CD4-positive, alpha-beta T cell (primary cell): Measurements from ENCODE around the gene SRP9. TPM values are rescaled to one million over a fixed set of nuclear protein-coding genes. Genes with fewer than 3 reads are reported as not detected.

ENCODE experiments used
- ATAC-seq: fragments of 200-7000 bp; cut with Tn5 transposase; one replicate; pipeline ENCODE4 v1.10.0; 2022; ENCODE audit warnings: mild to moderate bottlenecking; ENCODE audit not compliant: poor library complexity
- CTCF ChIA-PET: fragments of 350-600 bp; sonication (Branson Sonifier 250); formaldehyde crosslinking; loops from one replicate; lab custom pipeline; 2021; ENCODE audit warnings: antibody characterized with exemption, inconsistent platforms; lab: Charles Lee
- POLR2A ChIA-PET: fragments of 350-600 bp; sonication (Branson Sonifier 250); formaldehyde crosslinking; loops from one replicate; lab custom pipeline; 2021; ENCODE audit warnings: antibody characterized with exemption, inconsistent platforms; lab: Charles Lee
- DNase-seq, 14 experiments: peaks; one replicate each; pipeline ENCODE4 v3.0.0-alpha.2; 2013 to 2020; ENCODE audit warnings: mixed read lengths in 2 of 14
- H3K27ac ChIP-seq, 2 donors: one replicate each; pipeline versions ENCODE4 v1.5.1 to v1.7.0; 2013; ENCODE audit warnings: low read length in 2 of 2, low read depth in 1 of 2, mild to moderate bottlenecking in 1 of 2
- H3K27me3 ChIP-seq, 2 experiments: 1 replicate in 1 of 2; 2 replicates in 1 of 2; pipeline versions ENCODE4 v1.6.1 to v1.7.0; 2013; ENCODE audit warnings: low read length in 2 of 2, control low read depth in 1 of 2, mild to moderate bottlenecking in 1 of 2, moderate library complexity in 1 of 2; ENCODE audit not compliant: insufficient read depth in 2 of 2, control insufficient read depth in 1 of 2
- H3K36me3 ChIP-seq: one replicate; pipeline ENCODE4 v1.6.1; 2013; ENCODE audit warnings: low read length, control low read depth; ENCODE audit not compliant: insufficient read depth
- H3K4me1 ChIP-seq: one replicate; pipeline ENCODE4 v1.6.1; 2013; ENCODE audit warnings: low read length, control low read depth; ENCODE audit not compliant: insufficient read depth
- H3K4me3 ChIP-seq: one replicate; pipeline ENCODE4 v1.5.1; 2013; ENCODE audit warnings: mild to moderate bottlenecking, low read length, moderate library complexity
- H3K9me3 ChIP-seq, 2 experiments: 1 replicate in 1 of 2; 2 replicates in 1 of 2; pipeline versions ENCODE4 v1.6.1 to v1.7.0; 2013; ENCODE audit warnings: low read length in 2 of 2, mild to moderate bottlenecking in 2 of 2, control low read depth in 1 of 2, moderate library complexity in 1 of 2; ENCODE audit not compliant: control insufficient read depth in 1 of 2, insufficient read depth in 1 of 2
- H3K27ac Mint-ChIP-seq: one replicate; pipeline ENCODE4 v1.8.0; 2020; ENCODE audit warnings: mixed read lengths
- H3K27me3 Mint-ChIP-seq: one replicate; pipeline ENCODE4 v1.8.0; 2021; ENCODE audit warnings: mixed read lengths
- H3K36me3 Mint-ChIP-seq: one replicate; pipeline ENCODE4 v1.8.0; 2021; ENCODE audit warnings: low read depth, mixed read lengths
- H3K4me1 Mint-ChIP-seq: one replicate; pipeline ENCODE4 v1.8.0; 2021; ENCODE audit warnings: low read depth, mixed read lengths
- H3K4me3 Mint-ChIP-seq: one replicate; pipeline ENCODE4 v1.8.0; 2020; ENCODE audit warnings: mild to moderate bottlenecking, mixed read lengths
- H3K9me3 Mint-ChIP-seq: one replicate; pipeline ENCODE4 v1.8.0; 2020; ENCODE audit warnings: mixed read lengths
- intact Hi-C, 2 experiments: fragments of 100-400 bp; cut with DNase I in 1 of 2; cut with micrococcal nuclease in 1 of 2; formaldehyde crosslinking; loops; one replicate each; pipeline versions ENCODE4 v1.15.1 to v1.9.0; 2023 to 2025; cut with DNase I, micrococcal nuclease
- total RNA-seq, 174 experiments: library from RNA in 2 of 174; stranded (reverse) in 2 of 174; gene quantifications; one replicate each; pipeline ENCODE4 v1.2.3 and lab custom pipeline; 2021 to 2026
- TF ChIP-seq, protein P1 (sequence below): fragments of 200-600 bp; IDR thresholded peaks from one replicate; pipeline ENCODE4 v1.8.0; 2022; ENCODE audit warnings: antibody characterized with exemption, mild to moderate bottlenecking

Gene SRP9
- total RNA-seq, 2 experiments from 2014 or later, result 63.7 to 69.8 TPM

GRCh38 chr1:225750420-225750819 is 27.2 kb upstream of the SRP9 start:
- Mint-ChIP-seq H3K4me3 (no peak overlapping the region), H3K9me3 (no peaks in the 10 kb centered on the region), H3K27me3 (no peaks in the 10 kb centered on the region), H3K4me1 (no peaks in the 10 kb centered on the region), H3K36me3 (no peaks in the 10 kb centered on the region), H3K27ac (no peak overlapping the region)
- TF ChIP-seq, protein P1, sequence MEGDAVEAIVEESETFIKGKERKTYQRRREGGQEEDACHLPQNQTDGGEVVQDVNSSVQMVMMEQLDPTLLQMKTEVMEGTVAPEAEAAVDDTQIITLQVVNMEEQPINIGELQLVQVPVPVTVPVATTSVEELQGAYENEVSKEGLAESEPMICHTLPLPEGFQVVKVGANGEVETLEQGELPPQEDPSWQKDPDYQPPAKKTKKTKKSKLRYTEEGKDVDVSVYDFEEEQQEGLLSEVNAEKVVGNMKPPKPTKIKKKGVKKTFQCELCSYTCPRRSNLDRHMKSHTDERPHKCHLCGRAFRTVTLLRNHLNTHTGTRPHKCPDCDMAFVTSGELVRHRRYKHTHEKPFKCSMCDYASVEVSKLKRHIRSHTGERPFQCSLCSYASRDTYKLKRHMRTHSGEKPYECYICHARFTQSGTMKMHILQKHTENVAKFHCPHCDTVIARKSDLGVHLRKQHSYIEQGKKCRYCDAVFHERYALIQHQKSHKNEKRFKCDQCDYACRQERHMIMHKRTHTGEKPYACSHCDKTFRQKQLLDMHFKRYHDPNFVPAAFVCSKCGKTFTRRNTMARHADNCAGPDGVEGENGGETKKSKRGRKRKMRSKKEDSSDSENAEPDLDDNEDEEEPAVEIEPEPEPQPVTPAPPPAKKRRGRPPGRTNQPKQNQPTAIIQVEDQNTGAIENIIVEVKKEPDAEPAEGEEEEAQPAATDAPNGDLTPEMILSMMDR, result no peak
- H3K36me3 ChIP-seq, result no peaks in the 10 kb centered on the region
- CTCF ChIA-PET, result interaction anchor here (1.2 kb wide), 1 partner anchor 27 kb away, joined by 3 read pairs; the partner anchor contains the start of gene SRP9
- intact Hi-C loops, result no loop called here
- DNase-seq (no peak), ATAC-seq (no peak)
- no peaks in the 10 kb centered on the region for H3K27me3 ChIP-seq
- H3K4me3 ChIP-seq, result no peak overlapping the region
- no peak overlapping the region for H3K27ac ChIP-seq
- POLR2A ChIA-PET, result no interaction called here
- no peaks in the 10 kb centered on the region for H3K9me3 ChIP-seq
- H3K4me1 ChIP-seq, result no peaks in the 10 kb centered on the region

DNA sequence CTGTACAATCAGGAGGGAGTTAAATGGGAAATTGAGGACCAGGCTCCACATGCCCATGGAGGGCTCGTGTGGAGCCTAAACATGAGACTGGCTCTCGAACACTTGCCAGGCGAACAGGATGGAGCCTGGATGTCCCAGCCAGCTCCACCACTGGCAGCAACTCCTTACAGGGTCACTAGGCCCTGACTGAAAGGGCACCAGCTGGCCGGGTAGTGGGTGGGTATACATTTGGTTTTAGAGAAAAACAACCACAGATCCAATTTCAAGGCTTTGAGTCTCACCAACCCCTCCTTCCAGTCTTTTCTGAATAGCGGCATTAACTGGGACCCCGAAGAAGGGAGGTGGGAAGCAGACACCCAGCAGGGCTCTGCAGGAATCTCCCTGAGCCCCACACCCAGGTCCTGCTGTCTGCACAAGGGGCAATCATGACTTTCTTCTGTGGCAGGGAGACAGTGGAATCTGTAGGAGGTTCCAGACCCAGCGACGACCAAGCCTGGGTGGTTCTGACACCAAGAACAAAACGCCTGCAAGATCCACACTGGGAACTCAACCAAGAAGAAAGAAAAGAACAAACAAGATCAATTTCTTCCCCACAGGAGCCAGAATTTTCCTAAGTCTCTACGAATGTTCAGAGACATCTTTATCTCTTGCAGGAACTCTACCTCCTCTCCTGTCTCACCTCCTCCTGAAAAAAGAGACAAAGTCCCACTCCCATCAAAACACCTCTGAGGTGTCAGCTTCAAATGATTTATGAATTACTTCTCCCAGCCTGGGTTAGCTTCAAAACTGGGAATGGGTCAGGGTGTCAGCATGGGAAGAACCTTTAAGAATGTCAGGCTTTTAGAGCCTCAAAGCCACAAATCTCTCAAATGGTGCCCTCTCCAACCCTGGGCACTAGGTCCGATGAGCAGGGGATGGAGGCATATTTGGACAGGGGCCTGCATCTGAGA is 26.5 kb upstream of the SRP9 start:
- POLR2A ChIA-PET, result interaction anchor here (1.2 kb wide), 1 partner anchor 26 kb away, joined by 3 read pairs; the partner anchor contains the start of gene SRP9
- CTCF ChIA-PET, result interaction anchor here (1.2 kb wide), 1 partner anchor 26 kb away, joined by 3 read pairs; the partner anchor contains the start of gene SRP9
- no peak overlapping the region for H3K4me3 ChIP-seq
- Mint-ChIP-seq H3K27ac (no peak overlapping the region), H3K4me1 (no peaks in the 10 kb centered on the region), H3K9me3 (no peaks in the 10 kb centered on the region), H3K36me3 (no peaks in the 10 kb centered on the region), H3K4me3 (no peak overlapping the region), H3K27me3 (no peaks in the 10 kb centered on the region)
- H3K27me3 ChIP-seq, result no peaks in the 10 kb centered on the region
- ATAC-seq, result no peak
- no peak for DNase-seq
- no peaks in the 10 kb centered on the region for H3K36me3 ChIP-seq
- TF ChIP-seq, protein P1, result no peak
- intact Hi-C loops, result no loop called here
- H3K27ac ChIP-seq, result no peak overlapping the region
- no peaks in the 10 kb centered on the region for H3K4me1 ChIP-seq
- H3K9me3 ChIP-seq, result no peaks in the 10 kb centered on the region

DNA sequence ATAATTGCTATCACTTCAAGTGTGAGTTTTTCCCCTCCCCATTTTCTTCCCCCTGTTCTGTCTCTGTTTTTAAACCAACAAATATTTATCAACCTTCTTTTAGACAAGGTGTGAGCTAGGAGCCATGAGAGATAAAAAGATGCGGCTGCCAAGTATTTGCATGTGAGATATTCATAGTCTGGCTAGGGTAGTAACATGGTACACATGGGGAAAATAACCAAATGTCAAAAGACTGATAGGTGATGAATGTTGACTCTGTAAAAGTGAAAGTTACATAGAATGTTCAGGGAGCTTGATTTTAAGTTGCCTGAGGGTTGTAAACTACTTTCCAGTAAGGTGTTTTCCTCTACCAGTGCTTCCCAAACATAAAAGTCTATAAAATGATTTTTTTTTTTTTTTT is 25.4 kb upstream of the SRP9 start:
- Histone ChIP-seq H3K27ac (no peak overlapping the region), H3K4me3 (no peak overlapping the region), H3K9me3 (no peaks in the 10 kb centered on the region), H3K27me3 (no peaks in the 10 kb centered on the region), H3K4me1 (no peaks in the 10 kb centered on the region), H3K36me3 (no peaks in the 10 kb centered on the region)
- ChIA-PET POLR2A (interaction anchor here (1.2 kb wide), 1 partner anchor 25 kb away, joined by 3 read pairs; the partner anchor contains the start of gene SRP9), CTCF (interaction anchor here (0.7 kb wide), 2 partner anchors 21 to 26 kb away, joined by 3 read pairs; partner anchors contain the start of gene SRP9)
- Mint-ChIP-seq H3K4me3 (no peak overlapping the region), H3K36me3 (no peaks in the 10 kb centered on the region), H3K27me3 (no peaks in the 10 kb centered on the region), H3K27ac (no peak overlapping the region), H3K4me1 (no peaks in the 10 kb centered on the region), H3K9me3 (no peaks in the 10 kb centered on the region)
- ATAC-seq (no peak), DNase-seq (no peak)
- intact Hi-C loops, result no loop called here
- TF ChIP-seq, protein P1, result no peak
